ENCODE results near the gene HSF5.

The HSF5 gene, protein sequence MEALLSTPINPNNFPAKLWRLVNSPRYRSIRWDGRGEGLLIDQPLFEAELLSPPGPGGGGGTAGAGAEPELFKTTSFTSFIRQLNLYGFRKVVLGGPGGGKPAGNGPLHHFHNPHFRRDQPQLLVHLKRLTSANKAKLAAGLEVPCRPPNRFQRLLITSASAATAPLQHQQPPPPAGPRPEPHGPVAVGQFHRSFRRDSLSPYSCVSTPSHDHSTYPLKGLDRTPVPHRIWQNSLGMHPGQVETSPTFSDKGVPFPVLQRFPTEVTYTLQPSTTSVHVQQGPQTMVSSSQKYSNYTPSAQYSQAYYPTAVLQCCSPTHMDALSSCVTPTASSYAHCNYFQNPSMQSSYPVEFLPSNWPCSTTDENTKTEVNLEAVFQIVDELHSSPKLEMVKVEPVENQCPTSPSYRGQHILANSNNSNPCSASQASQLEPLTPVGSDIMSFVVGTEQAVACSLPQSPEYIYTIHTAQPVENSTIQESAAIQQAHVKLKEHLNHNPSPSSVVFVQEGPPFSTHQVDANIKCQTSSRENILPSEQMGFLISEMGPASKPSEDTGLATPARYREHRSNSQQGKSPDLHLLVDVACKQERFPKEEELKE

GRCh38 chr17:58487589-58488427 is at the start of gene HSF5:
Gene HSF5, minus strand, starts transcription at chr17:58488408. Its CDS starts 134 bp downstream, at chr17:58488274.
- DNase-seq (ENCODE audit: low read depth), result peak; percentile 62

DNA sequence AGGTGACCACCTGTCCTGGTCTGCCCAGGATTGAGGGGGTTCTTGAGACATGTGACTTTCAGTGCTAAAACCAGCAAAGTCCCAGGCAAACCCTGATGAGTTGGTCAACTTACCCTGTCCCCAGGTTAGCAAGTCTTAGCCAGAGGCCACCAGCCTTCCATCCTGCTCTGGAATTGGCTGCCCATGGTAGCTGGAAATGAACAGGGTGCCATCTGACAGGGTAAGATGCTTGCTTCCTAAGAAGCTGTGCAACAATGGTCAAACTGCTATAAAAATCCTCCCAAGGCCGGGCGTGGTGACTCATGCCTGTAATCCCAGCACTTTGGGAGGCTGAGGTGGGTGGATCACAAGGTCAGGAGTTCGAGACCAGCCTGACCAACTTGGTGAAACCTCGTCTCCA is 49.1 kb upstream of the HSF5 start:
- no peak for DNase-seq (ENCODE audit: low read depth)

GRCh38 chr17:58536542-58536941 is 48.3 kb upstream of the HSF5 start:
- no peak for DNase-seq (ENCODE audit: low read depth)

DNA sequence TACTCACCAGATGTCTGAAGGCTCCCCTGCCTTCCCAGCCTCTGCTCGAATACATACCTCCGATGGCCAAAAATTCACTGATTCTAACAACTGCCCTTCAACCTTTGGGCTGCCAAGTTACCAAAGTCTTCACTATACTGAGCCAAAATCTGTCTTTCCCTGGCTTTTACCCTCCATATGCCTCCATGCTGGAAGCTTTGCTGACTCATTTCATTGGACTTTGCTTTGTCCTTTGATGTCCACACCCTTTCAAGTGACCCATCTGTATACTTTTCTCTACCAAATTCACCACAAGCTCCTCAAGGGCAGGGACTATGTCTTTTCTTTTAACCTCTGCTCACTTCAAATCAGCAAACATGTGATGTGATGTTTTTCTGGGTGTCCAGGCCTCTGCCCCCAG is 47.2 kb upstream of the HSF5 start:
- DNase-seq (ENCODE audit: low read depth), result no peak

- no peak for DNase-seq (ENCODE audit: low read depth)
Observed at GRCh38 chr17:58534901-58535421, 46.8 kb upstream of the HSF5 start.

- DNase-seq (ENCODE audit: low read depth), result no peak
Observed at GRCh38 chr17:58534331-58534730, 46.1 kb upstream of the HSF5 start.

GRCh38 chr17:58533616-58534188 is 45.5 kb upstream of the HSF5 start:
- DNase-seq (ENCODE audit: low read depth), result no peak

DNA sequence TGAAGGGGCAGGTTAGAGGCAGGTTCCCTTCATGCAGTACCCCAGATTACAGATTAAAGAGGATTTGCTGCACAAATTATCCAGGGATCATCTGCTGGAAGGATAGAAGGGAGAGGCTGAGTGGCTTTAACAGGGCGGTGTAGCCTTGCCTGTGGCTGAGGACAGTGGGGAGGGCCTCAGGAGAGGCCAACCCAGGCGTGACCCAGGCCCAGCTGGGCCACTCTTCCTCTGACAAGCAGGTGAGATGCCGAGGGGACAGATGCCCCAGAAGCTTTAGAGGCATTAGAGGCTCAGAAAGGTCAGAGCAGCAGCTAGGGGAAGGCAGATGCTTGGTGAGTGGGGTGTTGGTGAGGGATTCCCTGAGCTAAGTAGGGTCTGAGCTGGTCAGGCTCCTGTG is 44.3 kb upstream of the HSF5 start:
- no peak for DNase-seq (ENCODE audit: low read depth)

GRCh38 chr17:58531661-58532554 is 43.7 kb upstream of the HSF5 start:
- peak; percentile 43 for DNase-seq (ENCODE audit: low read depth)

DNA sequence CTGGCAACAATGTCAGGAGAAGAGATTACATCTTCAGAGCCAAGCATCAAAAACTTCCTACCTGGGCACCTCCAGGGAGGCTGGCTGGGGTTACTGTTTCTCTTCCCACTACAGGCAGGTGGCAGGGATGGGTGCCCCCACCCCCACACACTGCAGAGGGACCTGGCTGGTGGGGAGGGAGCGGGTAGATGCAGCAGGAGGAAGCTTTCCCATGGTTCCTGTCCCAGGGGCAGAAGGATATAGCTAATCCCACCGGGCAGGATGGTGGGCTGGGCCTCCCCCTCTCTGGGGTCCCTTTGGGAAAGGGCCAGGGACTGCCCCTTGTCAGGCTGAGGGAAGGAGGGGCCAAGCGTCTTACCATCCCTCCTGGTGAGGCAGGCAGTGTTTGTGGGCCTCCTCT is 42.9 kb upstream of the HSF5 start:
- DNase-seq (ENCODE audit: low read depth), result no peak

DNA sequence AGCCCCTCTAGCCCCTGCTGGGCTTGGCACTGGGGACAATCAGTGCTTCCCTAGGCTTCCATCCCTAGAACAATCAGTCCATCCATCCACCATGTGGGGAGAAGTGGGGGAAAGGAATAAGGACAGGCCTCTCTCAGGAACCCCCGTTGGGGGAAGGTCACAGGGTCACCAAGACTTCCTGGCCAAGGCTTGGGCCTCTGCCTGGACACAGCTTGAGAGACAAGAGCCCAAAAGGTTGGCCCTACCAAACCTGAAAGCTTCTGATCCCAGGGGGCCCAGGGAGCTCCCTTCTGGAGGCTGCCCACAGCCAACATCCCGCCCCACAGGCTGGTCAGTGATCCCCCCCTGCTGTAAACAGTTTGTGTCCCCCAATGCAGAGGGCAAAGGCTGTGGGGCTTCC is 42.4 kb upstream of the HSF5 start:
- no peak for DNase-seq (ENCODE audit: low read depth)

DNA sequence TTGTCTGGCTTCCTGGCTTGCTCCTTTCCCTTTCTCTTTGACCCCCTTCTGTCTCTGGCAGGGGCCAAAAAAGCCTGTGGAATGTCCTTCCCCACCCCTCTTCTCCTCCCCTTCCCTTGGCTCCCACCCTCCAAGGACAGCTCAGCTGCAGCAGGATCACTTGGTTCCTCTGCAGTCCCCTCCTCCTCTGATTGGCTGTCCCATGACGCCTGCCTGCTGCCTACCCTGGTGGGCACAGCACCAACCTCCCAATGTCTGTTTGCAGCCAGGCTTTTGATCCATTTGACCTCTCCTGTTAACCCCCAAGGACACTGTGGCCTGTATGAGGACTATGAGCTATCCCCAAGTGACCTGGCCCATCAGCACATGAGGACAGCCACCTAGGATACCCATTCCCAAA is 41.1 kb upstream of the HSF5 start:
- no peak for DNase-seq (ENCODE audit: low read depth)

DNA sequence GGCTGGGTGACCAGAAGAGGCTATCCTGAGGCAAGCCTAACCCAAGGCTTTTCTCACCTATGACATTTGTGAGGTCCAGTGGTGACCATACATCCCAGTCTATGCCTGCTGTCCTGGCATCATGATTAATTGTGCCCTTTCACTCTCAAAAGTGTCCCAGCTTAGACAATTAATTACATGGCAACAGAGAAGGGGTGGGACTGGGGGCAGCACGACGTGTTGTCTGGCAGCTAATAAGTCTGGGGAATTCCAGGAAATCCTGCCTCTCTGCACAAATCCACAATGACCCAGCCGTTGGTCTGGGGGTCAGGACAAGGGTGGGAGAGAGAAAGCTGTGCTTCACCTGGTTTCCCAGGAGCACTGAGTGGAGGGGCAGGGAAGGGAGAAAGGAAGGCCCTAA is 40.2 kb upstream of the HSF5 start:
- no peak for DNase-seq (ENCODE audit: low read depth)

GRCh38 chr17:58527949-58528348 is 39.7 kb upstream of the HSF5 start:
- DNase-seq (ENCODE audit: low read depth), result no peak

- DNase-seq (ENCODE audit: low read depth), result no peak
Observed at GRCh38 chr17:58527306-58527705, 39.1 kb upstream of the HSF5 start.

DNA sequence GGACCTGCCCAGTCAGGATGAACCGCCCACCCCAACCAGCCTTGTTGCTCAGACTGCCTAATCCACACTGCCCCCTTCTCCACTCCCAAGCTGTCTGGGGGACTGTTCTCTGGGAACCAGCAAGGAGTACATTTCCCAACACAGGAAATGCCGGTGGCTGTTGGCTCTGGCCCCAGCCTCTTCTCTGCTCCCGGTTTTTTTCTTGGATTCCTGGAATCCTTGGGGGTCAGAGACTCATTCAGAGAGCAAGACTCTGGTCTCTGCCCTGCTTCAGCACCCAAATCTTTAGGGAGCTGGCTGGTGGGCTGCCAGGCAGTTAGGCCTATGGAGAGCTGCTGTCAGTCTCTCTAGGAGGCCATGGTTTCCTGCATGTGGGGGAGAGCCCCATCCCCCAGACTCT is 37.0 kb upstream of the HSF5 start:
- DNase-seq (ENCODE audit: low read depth), result no peak

DNA sequence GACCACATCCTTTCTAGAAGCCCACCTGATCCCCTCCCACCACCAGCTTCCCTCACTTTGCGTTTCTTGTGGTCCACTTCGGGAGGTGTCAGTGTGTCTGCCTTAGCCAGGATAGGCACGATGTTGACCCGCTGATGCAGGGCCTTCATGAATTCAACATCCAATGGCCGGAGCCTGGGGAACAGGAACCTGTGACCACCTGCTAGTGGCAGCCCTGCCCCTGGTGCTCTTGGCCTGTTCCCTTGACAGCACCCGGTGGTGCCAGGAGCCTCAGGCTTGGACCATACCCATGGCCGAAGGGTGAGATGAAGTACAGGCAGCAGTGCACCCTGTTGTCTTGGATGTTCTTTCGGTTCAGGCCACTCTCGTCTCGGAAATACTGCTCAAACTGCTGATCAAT is 33.5 kb upstream of the HSF5 start:
- DNase-seq (ENCODE audit: low read depth), result no peak

DNA sequence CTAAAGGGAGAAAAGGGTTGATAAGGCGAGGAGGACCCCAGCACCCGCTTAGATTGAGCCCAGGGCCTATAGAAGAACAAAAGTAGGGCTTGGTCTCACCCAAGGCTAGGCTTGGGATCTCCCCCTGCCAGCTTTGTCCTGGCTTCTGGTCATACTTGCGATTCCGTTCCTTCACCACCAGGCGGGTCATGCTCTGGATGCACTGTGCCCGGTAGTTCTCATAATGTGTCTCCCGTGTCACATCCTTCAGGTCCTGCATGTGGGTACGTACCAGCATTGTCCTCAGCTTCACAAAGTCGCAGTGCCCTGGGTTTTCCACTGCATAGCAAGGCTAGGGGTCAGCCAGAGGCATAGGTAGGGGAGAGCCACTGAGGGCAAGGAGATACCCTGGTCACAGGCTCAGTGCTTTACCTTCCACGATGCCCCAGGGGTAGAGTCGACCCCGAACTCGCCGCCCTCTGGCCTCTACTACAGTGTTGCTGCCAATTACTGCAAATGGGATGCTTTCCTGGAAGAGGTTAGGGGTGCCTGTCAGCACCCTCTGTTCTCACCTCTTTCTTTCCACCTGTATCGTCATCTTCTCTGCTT is 32.7 kb upstream of the HSF5 start:
- no peak for DNase-seq (ENCODE audit: low read depth)

DNA sequence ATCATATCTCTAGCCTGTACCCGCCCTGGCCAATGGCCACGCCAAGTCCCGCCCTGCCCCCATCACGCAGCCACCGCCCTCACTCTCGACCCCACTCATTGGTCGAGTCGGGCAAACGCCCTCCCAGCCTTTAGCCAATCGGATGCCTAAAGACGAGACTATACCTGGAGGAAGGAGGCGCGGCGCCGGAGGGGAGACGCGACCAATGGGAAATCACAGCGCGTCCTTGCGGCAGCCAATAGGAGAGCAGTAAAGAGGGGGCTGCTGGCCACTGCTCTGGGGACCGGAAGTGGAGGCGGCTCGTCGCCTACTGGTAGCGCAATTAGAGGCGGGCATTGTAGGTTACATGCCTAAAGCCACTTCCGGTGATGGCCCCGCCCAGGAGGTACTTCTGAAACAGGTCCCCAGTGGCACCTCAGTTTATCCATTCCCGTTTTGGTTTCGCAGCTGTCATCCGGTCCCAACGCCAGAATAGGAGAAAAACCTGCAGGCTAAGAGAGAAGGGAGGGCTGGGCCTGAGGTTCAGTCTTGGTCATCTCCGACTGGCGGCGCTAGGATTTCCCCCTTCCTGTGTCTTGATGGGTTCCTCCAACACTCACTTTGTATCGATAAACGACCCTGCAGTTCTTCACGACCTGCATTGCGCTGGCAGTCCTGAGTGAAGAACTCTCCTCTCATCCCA is 29.9 kb upstream of the HSF5 start:
- peak; percentile 98 for DNase-seq (ENCODE audit: low read depth)

GRCh38 chr17:58517378-58517927 is 29.2 kb upstream of the HSF5 start:
- DNase-seq (ENCODE audit: low read depth), result no peak
